SK-N-SH (cell line): ENCODE measurements around the gene SERPINE1. TPM values are rescaled to one million over a fixed set of nuclear protein-coding genes. Genes with fewer than 3 reads are reported as not detected.

Experiments used
- CTCF ChIA-PET: fragments of 300-600, 350-600 bp; formaldehyde crosslinking; extraction: SDS; loops from one replicate; lab custom pipeline; 2021; lab: Yijun Ruan, JAX
- POLR2A ChIA-PET: fragments of 350-600 bp; sonication (Branson Sonifier 250); formaldehyde crosslinking; extraction: SDS; loops from one replicate; lab custom pipeline; 2020; ENCODE audit warnings: antibody characterized with exemption, inconsistent platforms; lab: Yijun Ruan, JAX
- DNase-seq: peaks from one replicate; pipeline ENCODE4 v3.0.0; 2012
- H2AFZ ChIP-seq: fragments of 200-600 bp; sonication (generic); 2 replicates; pipeline ENCODE4 v1.8.1; 2016; ENCODE audit warnings: antibody characterized with exemption, mild to moderate bottlenecking, low read depth
- H3F3A ChIP-seq: fragments of 200-600 bp; sonication (generic); replicated peaks from 2 replicates; pipeline ENCODE3; 2016; ENCODE audit warnings: antibody characterized with exemption, mild to moderate bottlenecking; ENCODE audit not compliant: insufficient read depth
- H3K27ac ChIP-seq, 2 experiments: fragments of 200-500 bp in 1 of 2; fragments of 200-600 bp in 1 of 2; sonication (Bioruptor generic) in 1 of 2; sonication (generic), shearing (Covaris generic) in 1 of 2; 2 replicates each; pipeline versions ENCODE4 v1.5.1 to v1.6.1; 2014 to 2016; ENCODE audit warnings: low read depth in 2 of 2, inconsistent platforms in 1 of 2, low read length in 1 of 2, mild to moderate bottlenecking in 1 of 2, mixed read lengths in 1 of 2
- H3K27me3 ChIP-seq: fragments of 200-600 bp; sonication (generic), shearing (Covaris generic); 2 replicates; pipeline ENCODE4 v1.6.1; 2016; ENCODE audit warnings: mixed run types; ENCODE audit not compliant: insufficient read depth
- H3K36me3 ChIP-seq, 2 experiments: fragments of 200-500 bp in 1 of 2; fragments of 200-600 bp in 1 of 2; sonication (Bioruptor generic) in 1 of 2; sonication (generic) in 1 of 2; replicated peaks in 1 of 2; 2 replicates each; pipeline versions ENCODE3 to v1.5.1; 2014 to 2016; ENCODE audit warnings: low read length in 1 of 2, mild to moderate bottlenecking in 1 of 2; ENCODE audit not compliant: insufficient read depth in 2 of 2, control insufficient read depth in 1 of 2
- H3K4me1 ChIP-seq, 2 experiments: fragments of 200-500 bp in 1 of 2; fragments of 200-600 bp in 1 of 2; sonication (Bioruptor generic) in 1 of 2; sonication (generic), shearing (Covaris generic) in 1 of 2; 2 replicates each; pipeline versions ENCODE4 v1.5.1 to v1.6.1; 2014 to 2016; ENCODE audit warnings: low read depth in 1 of 2, low read length in 1 of 2, mixed run types in 1 of 2; ENCODE audit not compliant: insufficient read depth in 2 of 2, control insufficient read depth in 1 of 2
- H3K4me2 ChIP-seq: fragments of 200-600 bp; sonication (generic), shearing (Covaris generic); 2 replicates; pipeline ENCODE4 v1.6.1; 2017; ENCODE audit warnings: mixed run types
- H3K4me3 ChIP-seq, 2 experiments: fragments of 200-500 bp in 1 of 2; fragments of 200-600 bp in 1 of 2; sonication (Bioruptor generic) in 1 of 2; sonication (generic), shearing (Covaris generic) in 1 of 2; 2 replicates each; pipeline versions ENCODE4 v1.5.1 to v1.8.1; 2014 to 2016; ENCODE audit warnings: low read depth in 2 of 2, inconsistent platforms in 1 of 2, low read length in 1 of 2, mild to moderate bottlenecking in 1 of 2, mixed read lengths in 1 of 2, moderate library complexity in 1 of 2
- H3K79me2 ChIP-seq: fragments of 200-600 bp; sonication (generic); 2 replicates; pipeline ENCODE4 v1.8.1; 2017; ENCODE audit warnings: mild to moderate bottlenecking; ENCODE audit not compliant: insufficient read depth
- H3K9ac ChIP-seq: fragments of 200-600 bp; sonication (generic); 2 replicates; pipeline ENCODE4 v1.6.1; 2017; ENCODE audit warnings: mixed run types
- H3K9me2 ChIP-seq: fragments of 200-600 bp; sonication (generic); 2 replicates; pipeline ENCODE4 v1.6.1; 2017; ENCODE audit warnings: mixed run types
- H3K9me3 ChIP-seq: fragments of 200-600 bp; sonication (generic); 2 replicates; pipeline ENCODE4 v1.6.1; 2017; ENCODE audit warnings: mixed run types, mild to moderate bottlenecking, moderate library complexity
- H4K20me1 ChIP-seq: fragments of 200-600 bp; sonication (generic); 2 replicates; pipeline ENCODE4 v1.6.1; 2017; ENCODE audit warnings: mild to moderate bottlenecking, mixed run types; ENCODE audit not compliant: insufficient read depth
- EP300 ChIP-seq, 2 experiments: IDR thresholded peaks; 2 replicates each; pipeline versions ENCODE4 v1.4.0 to v1.6.1; 2012; ENCODE audit warnings: borderline replicate concordance in 1 of 2, low read depth in 1 of 2, low read length in 1 of 2
- FOXJ3 ChIP-seq: sonication (generic); formaldehyde crosslinking; IDR thresholded peaks from 2 replicates; pipeline ENCODE4 v1.5.1; 2020; ENCODE audit warnings: mild to moderate bottlenecking, missing genetic modification reagents
- GABPA ChIP-seq: IDR thresholded peaks from 2 replicates; pipeline ENCODE4 v1.4.0; 2012; ENCODE audit warnings: low read depth, mild to moderate bottlenecking
- GATA2 ChIP-seq: sonication (generic); formaldehyde crosslinking; IDR thresholded peaks from 2 replicates; pipeline ENCODE4 v1.5.0; 2020; ENCODE audit warnings: mild to moderate bottlenecking, missing genetic modification reagents
- JUND ChIP-seq: IDR thresholded peaks from 2 replicates; pipeline ENCODE4 v1.4.0; 2012
- MXI1 ChIP-seq: IDR thresholded peaks from 2 replicates; pipeline ENCODE4 v1.6.1; 2012; ENCODE audit warnings: mild to moderate bottlenecking, low read depth, low read length, improper control_type of control experiment
- POLR2AphosphoS5 ChIP-seq: IDR thresholded peaks from 2 replicates; pipeline ENCODE4 v1.6.1; 2012; ENCODE audit warnings: low read depth, low read length
- RAD21 ChIP-seq: IDR thresholded peaks from 2 replicates; pipeline ENCODE4 v1.6.1; 2012; ENCODE audit warnings: mild to moderate bottlenecking, low read length
- RXRA ChIP-seq: IDR thresholded peaks from 2 replicates; pipeline ENCODE4 v1.4.0; 2012; ENCODE audit warnings: low read depth, mild to moderate bottlenecking, borderline replicate concordance
- TCF12 ChIP-seq: IDR thresholded peaks from 2 replicates; pipeline ENCODE4 v1.4.0; 2012
- TEAD4 ChIP-seq: IDR thresholded peaks from 2 replicates; pipeline ENCODE4 v1.4.0; 2012; ENCODE audit warnings: mild to moderate bottlenecking, borderline replicate concordance; ENCODE audit not compliant: insufficient read depth
- WGBS: methylation state at CpG from one replicate; pipeline ENCODE4 v1.1.6; 2017; ENCODE audit warnings: low lambda C conversion rate; 5-methylcytosine and 5-hydroxymethylcytosine counted together
- polyA plus RNA-seq, 3 experiments: library from polyadenylated mRNA; depleted of rRNA; stranded (reverse); fragments of >200 nt; gene quantifications; 2 replicates each; pipeline ENCODE4 v1.2.3, GENCODE V29; 2012
- TF ChIP-seq, protein P1 (sequence below): IDR thresholded peaks from 2 replicates; pipeline ENCODE4 v1.4.0; 2012; ENCODE audit warnings: low read depth, borderline replicate concordance
- TF ChIP-seq, protein P2 (sequence below): fragments of 150-350 bp; IDR thresholded peaks from 2 replicates; pipeline ENCODE4 v1.6.1; 2017; ENCODE audit warnings: antibody characterized with exemption, low read length, low read depth, borderline replicate concordance
- TF ChIP-seq, protein P3 (sequence below): fragments of 150-350 bp; IDR thresholded peaks from 2 replicates; pipeline ENCODE4 v1.6.1; 2016; ENCODE audit warnings: mild to moderate bottlenecking, low read depth, low read length
- TF ChIP-seq, protein P4 (sequence below): IDR thresholded peaks from 2 replicates; pipeline ENCODE4; 2012
- TF ChIP-seq, protein P5 (sequence below): fragments of 200-600 bp; sonication (generic); IDR thresholded peaks from 2 replicates; pipeline ENCODE4 v1.6.1; 2017; ENCODE audit warnings: antibody characterized with exemption, mild to moderate bottlenecking, moderate library complexity
- TF ChIP-seq, protein P6 (sequence below): IDR thresholded peaks from 2 replicates; pipeline ENCODE4 v1.4.0; 2012; ENCODE audit warnings: low read depth, borderline replicate concordance
- TF ChIP-seq, protein P7 (sequence below): IDR thresholded peaks from 2 replicates; pipeline ENCODE4 v1.4.0; 2012; ENCODE audit warnings: low read depth

The SERPINE1 gene
- polyA plus RNA-seq (2012; rRNA removed): 4,174 and 5,753 TPM in 2 replicates
- 2,518 and 3,426 TPM in 2 replicates for polyA plus RNA-seq (2012; cell fraction: cytosol; rRNA removed)
- polyA plus RNA-seq (2012; cell fraction: nucleus; rRNA removed): 3,662 and 5,083 TPM in 2 replicates

DNA sequence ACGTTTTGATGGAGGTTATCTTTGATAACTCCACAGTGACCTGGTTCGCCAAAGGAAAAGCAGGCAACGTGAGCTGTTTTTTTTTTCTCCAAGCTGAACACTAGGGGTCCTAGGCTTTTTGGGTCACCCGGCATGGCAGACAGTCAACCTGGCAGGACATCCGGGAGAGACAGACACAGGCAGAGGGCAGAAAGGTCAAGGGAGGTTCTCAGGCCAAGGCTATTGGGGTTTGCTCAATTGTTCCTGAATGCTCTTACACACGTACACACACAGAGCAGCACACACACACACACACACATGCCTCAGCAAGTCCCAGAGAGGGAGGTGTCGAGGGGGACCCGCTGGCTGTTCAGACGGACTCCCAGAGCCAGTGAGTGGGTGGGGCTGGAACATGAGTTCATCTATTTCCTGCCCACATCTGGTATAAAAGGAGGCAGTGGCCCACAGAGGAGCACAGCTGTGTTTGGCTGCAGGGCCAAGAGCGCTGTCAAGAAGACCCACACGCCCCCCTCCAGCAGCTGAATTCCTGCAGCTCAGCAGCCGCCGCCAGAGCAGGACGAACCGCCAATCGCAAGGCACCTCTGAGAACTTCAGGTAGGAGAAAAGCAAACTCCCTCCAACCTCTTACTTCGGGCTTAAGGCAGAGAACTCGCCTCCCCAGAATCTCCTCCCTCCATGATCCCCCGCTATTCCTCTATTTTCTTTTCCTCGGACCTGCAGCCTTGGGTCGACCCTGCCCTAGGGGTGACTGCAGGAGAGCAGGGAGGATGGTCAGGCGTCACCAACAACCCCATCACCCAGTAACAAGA, at the start of gene SERPINE1:
TSS of gene SERPINE1 (plus strand) at position 454 of the 809 bp plus-strand sequence. CDS start 1,290 bp downstream, outside the sequence.
- ChIA-PET POLR2A (interaction anchor here (0.7 kb wide), 1 partner anchor 434 kb away, joined by 3 read pairs; no protein-coding TSS in a partner anchor), CTCF (interaction anchor here (1.5 to 4.0 kb wide), 7 partner anchors 11 to 115 kb away, joined by 3 to 34 read pairs (median 10); no protein-coding TSS in a partner anchor)
- TF ChIP-seq, protein P1, sequence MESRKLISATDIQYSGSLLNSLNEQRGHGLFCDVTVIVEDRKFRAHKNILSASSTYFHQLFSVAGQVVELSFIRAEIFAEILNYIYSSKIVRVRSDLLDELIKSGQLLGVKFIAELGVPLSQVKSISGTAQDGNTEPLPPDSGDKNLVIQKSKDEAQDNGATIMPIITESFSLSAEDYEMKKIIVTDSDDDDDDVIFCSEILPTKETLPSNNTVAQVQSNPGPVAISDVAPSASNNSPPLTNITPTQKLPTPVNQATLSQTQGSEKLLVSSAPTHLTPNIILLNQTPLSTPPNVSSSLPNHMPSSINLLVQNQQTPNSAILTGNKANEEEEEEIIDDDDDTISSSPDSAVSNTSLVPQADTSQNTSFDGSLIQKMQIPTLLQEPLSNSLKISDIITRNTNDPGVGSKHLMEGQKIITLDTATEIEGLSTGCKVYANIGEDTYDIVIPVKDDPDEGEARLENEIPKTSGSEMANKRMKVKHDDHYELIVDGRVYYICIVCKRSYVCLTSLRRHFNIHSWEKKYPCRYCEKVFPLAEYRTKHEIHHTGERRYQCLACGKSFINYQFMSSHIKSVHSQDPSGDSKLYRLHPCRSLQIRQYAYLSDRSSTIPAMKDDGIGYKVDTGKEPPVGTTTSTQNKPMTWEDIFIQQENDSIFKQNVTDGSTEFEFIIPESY: peak; percentile 82
- TF ChIP-seq RAD21 (no peak; the same call in 1 of the 2 replicates), POLR2AphosphoS5 (peak; percentile 100), MXI1 (no peak), TCF12 (peak; percentile 86), EP300 (IDR thresholded peaks at IDR 0.05; ENCODE audit: borderline replicate concordance in 1 of 2, low read depth in 1 of 2, low read length in 1 of 2) (peak in 1 of 2 experiments; percentile 55; a peak in 1 of 4 replicates), JUND (peak; percentile 62; the same call in 1 of the 2 replicates), TEAD4 (no peak; the same call in 1 of the 2 replicates), FOXJ3 (CRISPR knock-in tag) (no peak), RXRA (peak; percentile 82), GABPA (peak; percentile 52), GATA2 (CRISPR knock-in tag) (no peak)
- TF ChIP-seq, protein P2, sequence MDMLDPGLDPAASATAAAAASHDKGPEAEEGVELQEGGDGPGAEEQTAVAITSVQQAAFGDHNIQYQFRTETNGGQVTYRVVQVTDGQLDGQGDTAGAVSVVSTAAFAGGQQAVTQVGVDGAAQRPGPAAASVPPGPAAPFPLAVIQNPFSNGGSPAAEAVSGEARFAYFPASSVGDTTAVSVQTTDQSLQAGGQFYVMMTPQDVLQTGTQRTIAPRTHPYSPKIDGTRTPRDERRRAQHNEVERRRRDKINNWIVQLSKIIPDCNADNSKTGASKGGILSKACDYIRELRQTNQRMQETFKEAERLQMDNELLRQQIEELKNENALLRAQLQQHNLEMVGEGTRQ: 0 out of 2 replicates have a peak, but pooled peaks have one; percentile 19
- TF ChIP-seq, protein P3, sequence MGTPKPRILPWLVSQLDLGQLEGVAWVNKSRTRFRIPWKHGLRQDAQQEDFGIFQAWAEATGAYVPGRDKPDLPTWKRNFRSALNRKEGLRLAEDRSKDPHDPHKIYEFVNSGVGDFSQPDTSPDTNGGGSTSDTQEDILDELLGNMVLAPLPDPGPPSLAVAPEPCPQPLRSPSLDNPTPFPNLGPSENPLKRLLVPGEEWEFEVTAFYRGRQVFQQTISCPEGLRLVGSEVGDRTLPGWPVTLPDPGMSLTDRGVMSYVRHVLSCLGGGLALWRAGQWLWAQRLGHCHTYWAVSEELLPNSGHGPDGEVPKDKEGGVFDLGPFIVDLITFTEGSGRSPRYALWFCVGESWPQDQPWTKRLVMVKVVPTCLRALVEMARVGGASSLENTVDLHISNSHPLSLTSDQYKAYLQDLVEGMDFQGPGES: no peak
- TF ChIP-seq, protein P4, sequence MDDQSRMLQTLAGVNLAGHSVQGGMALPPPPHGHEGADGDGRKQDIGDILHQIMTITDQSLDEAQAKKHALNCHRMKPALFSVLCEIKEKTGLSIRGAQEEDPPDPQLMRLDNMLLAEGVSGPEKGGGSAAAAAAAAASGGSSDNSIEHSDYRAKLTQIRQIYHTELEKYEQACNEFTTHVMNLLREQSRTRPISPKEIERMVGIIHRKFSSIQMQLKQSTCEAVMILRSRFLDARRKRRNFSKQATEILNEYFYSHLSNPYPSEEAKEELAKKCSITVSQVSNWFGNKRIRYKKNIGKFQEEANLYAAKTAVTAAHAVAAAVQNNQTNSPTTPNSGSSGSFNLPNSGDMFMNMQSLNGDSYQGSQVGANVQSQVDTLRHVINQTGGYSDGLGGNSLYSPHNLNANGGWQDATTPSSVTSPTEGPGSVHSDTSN: peak; percentile 87
- TF ChIP-seq, protein P5, sequence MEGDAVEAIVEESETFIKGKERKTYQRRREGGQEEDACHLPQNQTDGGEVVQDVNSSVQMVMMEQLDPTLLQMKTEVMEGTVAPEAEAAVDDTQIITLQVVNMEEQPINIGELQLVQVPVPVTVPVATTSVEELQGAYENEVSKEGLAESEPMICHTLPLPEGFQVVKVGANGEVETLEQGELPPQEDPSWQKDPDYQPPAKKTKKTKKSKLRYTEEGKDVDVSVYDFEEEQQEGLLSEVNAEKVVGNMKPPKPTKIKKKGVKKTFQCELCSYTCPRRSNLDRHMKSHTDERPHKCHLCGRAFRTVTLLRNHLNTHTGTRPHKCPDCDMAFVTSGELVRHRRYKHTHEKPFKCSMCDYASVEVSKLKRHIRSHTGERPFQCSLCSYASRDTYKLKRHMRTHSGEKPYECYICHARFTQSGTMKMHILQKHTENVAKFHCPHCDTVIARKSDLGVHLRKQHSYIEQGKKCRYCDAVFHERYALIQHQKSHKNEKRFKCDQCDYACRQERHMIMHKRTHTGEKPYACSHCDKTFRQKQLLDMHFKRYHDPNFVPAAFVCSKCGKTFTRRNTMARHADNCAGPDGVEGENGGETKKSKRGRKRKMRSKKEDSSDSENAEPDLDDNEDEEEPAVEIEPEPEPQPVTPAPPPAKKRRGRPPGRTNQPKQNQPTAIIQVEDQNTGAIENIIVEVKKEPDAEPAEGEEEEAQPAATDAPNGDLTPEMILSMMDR: peak; percentile 60
- TF ChIP-seq, protein P6, sequence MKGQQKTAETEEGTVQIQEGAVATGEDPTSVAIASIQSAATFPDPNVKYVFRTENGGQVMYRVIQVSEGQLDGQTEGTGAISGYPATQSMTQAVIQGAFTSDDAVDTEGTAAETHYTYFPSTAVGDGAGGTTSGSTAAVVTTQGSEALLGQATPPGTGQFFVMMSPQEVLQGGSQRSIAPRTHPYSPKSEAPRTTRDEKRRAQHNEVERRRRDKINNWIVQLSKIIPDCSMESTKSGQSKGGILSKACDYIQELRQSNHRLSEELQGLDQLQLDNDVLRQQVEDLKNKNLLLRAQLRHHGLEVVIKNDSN: no peak
- TF ChIP-seq, protein P7, sequence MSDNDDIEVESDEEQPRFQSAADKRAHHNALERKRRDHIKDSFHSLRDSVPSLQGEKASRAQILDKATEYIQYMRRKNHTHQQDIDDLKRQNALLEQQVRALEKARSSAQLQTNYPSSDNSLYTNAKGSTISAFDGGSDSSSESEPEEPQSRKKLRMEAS: peak; percentile 50

More for the DNA sequence above, at the start of gene SERPINE1:
- peak within 1 kb of the TSS; percentile 5; the same call in 1 of the 2 replicates for H2AFZ ChIP-seq
- H3K4me2 ChIP-seq: peak within 1 kb of the TSS; percentile 96
- H3K4me1 ChIP-seq: peaks cover 14 to 39% of the 10 kb centered on the region in 2 experiments; a peak in 3 of 4 replicates
- H3K9me2 ChIP-seq: no peaks in the 10 kb centered on the region
- DNase-seq: peak; percentile 83
- H3K9me3 ChIP-seq: no peaks in the 10 kb centered on the region
- H3K79me2 ChIP-seq: peaks cover 82% of the 10 kb centered on the region
- H4K20me1 ChIP-seq: peaks cover 48% of the 10 kb centered on the region
- H3K27ac ChIP-seq: peak within 1 kb of the TSS; percentile 61 to 98
- no peaks in the 10 kb centered on the region for H3K27me3 ChIP-seq
- H3K9ac ChIP-seq: peak within 1 kb of the TSS; percentile 95
- peak within 1 kb of the TSS; percentile 46 to 85; a peak in 3 of 4 replicates for H3K4me3 ChIP-seq
- H3F3A ChIP-seq: peaks cover 84% of the 10 kb centered on the region
- WGBS: 5% methylated on average over 22 of the region's 22 CpGs
- H3K36me3 ChIP-seq: peaks cover 4 to 47% of the 10 kb centered on the region in 2 experiments
